Measurements from ENCODE around the gene MOK. TPM values are rescaled to one million over a fixed set of nuclear protein-coding genes. Genes with fewer than 3 reads are reported as not detected.
A peak's percentile ranks its signal among the peaks of the same experiment; 100 is the strongest.

Gene MOK
- total RNA-seq, 1 experiment from 2014 or later, result 2.8 TPM

DNA sequence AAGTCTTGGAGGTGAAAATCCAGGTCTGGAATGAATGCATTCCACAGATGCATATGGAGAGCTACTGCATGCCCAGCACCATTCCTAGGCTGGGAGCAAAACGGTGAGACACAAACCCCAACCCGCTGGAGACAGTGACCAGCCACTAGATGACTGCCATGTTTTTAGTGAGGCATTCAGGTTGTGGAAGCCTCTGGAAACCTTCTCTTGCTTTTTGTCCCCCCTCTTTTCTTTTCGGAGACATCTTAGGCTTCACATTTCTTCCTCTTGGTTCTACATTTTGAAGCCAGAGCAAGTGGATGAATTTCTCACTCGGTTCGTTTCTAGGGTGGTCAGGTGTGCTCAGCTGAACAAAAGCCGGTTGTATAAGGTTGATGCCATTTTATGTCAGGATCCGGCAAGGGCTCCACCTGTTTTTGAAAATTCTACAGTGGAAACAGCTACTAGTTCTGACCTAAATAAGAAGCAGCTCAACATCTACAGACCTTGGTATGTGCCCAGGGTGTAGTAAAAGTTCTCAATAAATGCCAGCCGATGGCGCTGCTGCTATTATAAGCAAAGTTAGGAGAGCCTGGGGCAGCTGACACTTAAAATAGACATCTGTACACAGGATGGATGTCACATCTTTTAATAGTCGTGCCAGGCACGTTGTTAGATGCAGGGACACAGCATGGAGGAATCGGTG, 12.7 kb upstream of the MOK start:
- peak overlapping the region; percentile 88 to 94 for H3K4me3 Mint-ChIP-seq
- Histone ChIP-seq H4K91ac (ENCODE audit: insufficient read length, low read depth, low read length) (no peak overlapping the region), H2AFZ (ENCODE audit: low read length) (no peak overlapping the region), H2BK20ac (ENCODE audit: low read depth, low read length, poor library complexity, severe bottlenecking) (no peak overlapping the region), H3K27ac (ENCODE audit: insufficient read length, low read depth, low read length) (no peak overlapping the region), H3K56ac (ENCODE audit: insufficient read length, low read depth, low read length) (no peak overlapping the region), H3K9me3 (ENCODE audit: control insufficient read depth, low read depth, low read length) (no peaks in the 10 kb centered on the region), H2BK15ac (ENCODE audit: low read depth, low read length) (no peak overlapping the region), H3K4me1 (ENCODE audit: insufficient read depth, low read length) (no peaks in the 10 kb centered on the region; the same call in 1 of the 2 replicates), H4K20me1 (ENCODE audit: control insufficient read depth, insufficient read depth, insufficient read length) (no peaks in the 10 kb centered on the region), H3K23ac (ENCODE audit: insufficient read length, low read depth, low read length) (no peak overlapping the region), H4K8ac (replicated peaks; ENCODE audit: insufficient read length, low read depth, low read length) (no peak overlapping the region), H2AK5ac (ENCODE audit: insufficient read length, low read length) (no peak overlapping the region), H3K18ac (ENCODE audit: insufficient read length, low read depth, low read length) (no peak overlapping the region), H3T11ph (ENCODE audit: low read length) (no peak overlapping the region), H4K5ac (ENCODE audit: insufficient read length, low read depth, low read length) (no peak overlapping the region), H3K79me1 (ENCODE audit: insufficient read depth, low read depth, low read length, poor library complexity, severe bottlenecking) (no peaks in the 10 kb centered on the region), H3K14ac (ENCODE audit: insufficient read depth, low read length) (no peak overlapping the region), H3K79me2 (ENCODE audit: insufficient read depth, low read length) (no peaks in the 10 kb centered on the region), H2BK12ac (ENCODE audit: insufficient read length, low read depth, low read length) (no peak overlapping the region), H3K4ac (ENCODE audit: low read depth, low read length) (no peak overlapping the region), H3K9ac (ENCODE audit: extremely low read depth, insufficient read length, low read length) (no peak overlapping the region), H2BK5ac (ENCODE audit: insufficient read length, low read length) (no peak overlapping the region), H3K27me3 (ENCODE audit: insufficient read depth, low read length) (no peaks in the 10 kb centered on the region; the same call in 1 of the 2 replicates), H2BK120ac (ENCODE audit: low read depth, low read length, poor library complexity, severe bottlenecking) (no peak overlapping the region), H3K4me2 (ENCODE audit: insufficient read depth, insufficient read length, low read length) (peak overlapping the region; percentile 50), H3K23me2 (ENCODE audit: insufficient read length, low read depth, low read length, poor library complexity, severe bottlenecking) (peaks cover 21% of the 10 kb centered on the region)
- no peak for DNase-seq
- peak overlapping the region in 2 of 3 experiments; percentile 83 to 97; a peak in 5 of 7 replicates for H3K27ac Mint-ChIP-seq
- no peaks in the 10 kb centered on the region; a peak in 2 of 7 replicates for H3K36me3 Mint-ChIP-seq (ENCODE audit: insufficient read depth in 1 of 3, low read depth in 3 of 3)
- H3K9me3 Mint-ChIP-seq, result no peaks in the 10 kb centered on the region; a peak in 1 of 5 replicates
- H3K4me1 Mint-ChIP-seq, result peaks cover 40 to 48% of the 10 kb centered on the region in 2 experiments
- TF ChIP-seq, protein P1, sequence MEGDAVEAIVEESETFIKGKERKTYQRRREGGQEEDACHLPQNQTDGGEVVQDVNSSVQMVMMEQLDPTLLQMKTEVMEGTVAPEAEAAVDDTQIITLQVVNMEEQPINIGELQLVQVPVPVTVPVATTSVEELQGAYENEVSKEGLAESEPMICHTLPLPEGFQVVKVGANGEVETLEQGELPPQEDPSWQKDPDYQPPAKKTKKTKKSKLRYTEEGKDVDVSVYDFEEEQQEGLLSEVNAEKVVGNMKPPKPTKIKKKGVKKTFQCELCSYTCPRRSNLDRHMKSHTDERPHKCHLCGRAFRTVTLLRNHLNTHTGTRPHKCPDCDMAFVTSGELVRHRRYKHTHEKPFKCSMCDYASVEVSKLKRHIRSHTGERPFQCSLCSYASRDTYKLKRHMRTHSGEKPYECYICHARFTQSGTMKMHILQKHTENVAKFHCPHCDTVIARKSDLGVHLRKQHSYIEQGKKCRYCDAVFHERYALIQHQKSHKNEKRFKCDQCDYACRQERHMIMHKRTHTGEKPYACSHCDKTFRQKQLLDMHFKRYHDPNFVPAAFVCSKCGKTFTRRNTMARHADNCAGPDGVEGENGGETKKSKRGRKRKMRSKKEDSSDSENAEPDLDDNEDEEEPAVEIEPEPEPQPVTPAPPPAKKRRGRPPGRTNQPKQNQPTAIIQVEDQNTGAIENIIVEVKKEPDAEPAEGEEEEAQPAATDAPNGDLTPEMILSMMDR (conservative IDR thresholded peaks at IDR 0.05), result 0 out of 3 replicates have a peak, but pooled peaks have one; percentile 17
- H3K27me3 Mint-ChIP-seq (ENCODE audit: low read depth), result peaks cover 35% of the 10 kb centered on the region
- no CpG with 5 or more reads among the region's 12 CpGs for WGBS (ENCODE audit: extremely low coverage, insufficient read length, low lambda C conversion rate)

All from H9 (cell line).